ENCODE results near the gene GFI1B.
"Not testable (repeated sequence)": the region's sequence is repeated elsewhere in the genome, so short reads cannot be mapped to it uniquely, and the experiment has no call there.

The GFI1B gene

GRCh38 chr9:132991351-132992300 lies 13.1 kb downstream of the GFI1B start:
- no peak for DNase-seq

- DNase-seq, result no peak
Observed at GRCh38 chr9:132993511-132993939, 15.0 kb downstream of the GFI1B start.

GRCh38 chr9:132994410-132995120 lies 16.1 kb downstream of the GFI1B start:
- peak in 1 of 2 experiments; percentile 28 for DNase-seq

DNA sequence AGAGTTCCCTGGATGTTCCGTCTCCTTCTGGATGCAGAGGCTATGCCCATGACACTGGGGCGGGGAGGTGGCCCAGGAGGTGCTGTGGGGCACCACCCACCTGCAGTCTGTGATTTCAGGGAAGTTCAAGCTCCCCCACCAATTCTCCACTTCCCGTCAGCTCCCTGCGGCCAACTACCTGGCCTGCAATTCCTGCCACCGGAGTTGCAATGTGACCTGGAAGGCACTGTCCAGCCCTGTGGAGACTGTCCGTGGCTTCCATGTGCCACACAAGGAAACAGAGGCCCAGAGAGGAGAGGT lies 16.6 kb downstream of the GFI1B start:
- no peak for DNase-seq

DNA sequence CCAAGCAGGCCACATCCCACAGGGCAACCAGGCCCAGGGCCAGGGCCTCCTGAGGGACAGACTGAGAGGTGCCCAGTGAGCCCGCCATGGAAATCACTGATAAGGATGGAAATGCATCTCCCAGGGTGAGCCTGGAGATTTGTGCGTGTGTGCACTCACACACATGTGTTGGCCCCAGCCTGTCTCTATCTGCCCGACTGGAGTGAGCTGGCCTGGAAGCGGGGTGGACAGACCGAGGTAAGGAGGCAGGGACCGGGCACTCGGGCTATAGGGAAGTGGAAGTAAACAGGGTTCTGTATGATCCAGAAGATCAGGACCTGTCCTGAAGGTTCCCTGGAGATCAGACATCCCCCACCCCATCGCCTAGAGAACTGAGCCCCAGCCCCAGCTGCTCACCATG lies 17.4 kb downstream of the GFI1B start:
- DNase-seq, result no peak

- no peak for DNase-seq
Observed at GRCh38 chr9:132996526-132996925, 18.0 kb downstream of the GFI1B start.

- DNase-seq, result no peak
Observed at GRCh38 chr9:132997591-132997990, 19.1 kb downstream of the GFI1B start.

DNA sequence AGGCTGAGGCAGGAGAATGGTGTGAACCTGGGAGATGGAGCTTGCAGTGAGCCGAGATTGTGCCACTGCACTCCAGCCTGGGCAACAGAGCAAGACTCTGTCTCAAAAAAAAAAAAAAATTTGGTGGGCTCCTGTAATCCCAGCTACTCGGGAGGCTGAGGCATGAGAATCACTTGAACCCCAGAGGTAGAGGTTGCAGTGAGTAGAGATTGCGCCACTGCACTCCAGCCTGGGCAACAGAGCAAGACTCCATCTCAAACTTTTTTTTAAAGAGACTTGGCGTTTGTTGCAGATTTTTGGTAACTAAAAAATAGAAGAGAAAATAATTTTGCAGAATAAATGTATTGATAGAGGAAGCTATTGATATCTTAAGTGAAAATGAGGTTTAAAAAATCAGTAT lies 19.7 kb downstream of the GFI1B start:
- not testable (repeated sequence) for DNase-seq

GRCh38 chr9:132998831-132999635 lies 20.5 kb downstream of the GFI1B start:
- no peak for DNase-seq

DNA sequence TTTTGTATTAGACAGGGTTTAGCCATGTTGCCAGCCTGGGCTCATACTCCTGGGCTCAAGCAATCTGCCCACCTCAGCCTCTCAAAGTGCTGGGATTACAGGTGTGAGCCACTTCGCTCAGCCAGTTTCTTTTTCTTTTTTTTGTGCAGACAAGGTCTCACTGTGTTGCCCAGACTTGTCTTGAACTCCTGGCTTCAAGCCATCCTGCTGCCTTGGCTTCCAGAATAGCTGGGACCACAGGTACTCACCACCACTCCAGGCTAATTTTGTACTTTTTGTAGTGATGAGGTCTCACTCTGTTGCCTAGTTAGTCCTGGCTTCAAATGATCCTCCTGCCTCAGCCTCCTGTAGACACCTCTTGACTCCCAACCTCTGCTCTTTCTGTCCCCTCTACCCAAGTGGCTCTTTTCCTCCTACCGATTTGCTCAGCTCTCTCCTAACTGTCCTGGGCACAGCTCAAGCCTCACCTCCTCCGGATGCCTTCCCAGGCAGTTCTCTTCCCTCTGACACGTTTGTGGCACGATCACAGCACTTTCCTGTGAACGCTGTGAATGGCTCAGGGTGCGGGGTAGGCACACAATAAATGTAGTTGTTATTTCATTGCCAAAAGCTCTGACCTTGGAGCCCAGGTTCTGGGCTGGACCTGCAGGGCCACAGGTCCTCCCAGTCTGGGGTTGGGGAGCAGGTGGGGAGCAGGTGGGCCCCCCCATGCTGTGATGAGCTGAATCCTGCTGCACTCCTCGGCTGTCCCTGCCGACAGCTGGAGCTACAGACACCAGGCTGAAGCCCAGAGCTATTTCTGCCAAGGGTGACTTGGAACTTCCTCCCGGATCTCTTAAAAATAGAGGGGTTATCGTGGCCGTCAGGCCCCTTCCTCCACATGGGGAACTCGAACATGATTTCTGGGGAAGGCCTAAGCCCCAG lies 23.9 kb downstream of the GFI1B start:
- no peak for DNase-seq

DNA sequence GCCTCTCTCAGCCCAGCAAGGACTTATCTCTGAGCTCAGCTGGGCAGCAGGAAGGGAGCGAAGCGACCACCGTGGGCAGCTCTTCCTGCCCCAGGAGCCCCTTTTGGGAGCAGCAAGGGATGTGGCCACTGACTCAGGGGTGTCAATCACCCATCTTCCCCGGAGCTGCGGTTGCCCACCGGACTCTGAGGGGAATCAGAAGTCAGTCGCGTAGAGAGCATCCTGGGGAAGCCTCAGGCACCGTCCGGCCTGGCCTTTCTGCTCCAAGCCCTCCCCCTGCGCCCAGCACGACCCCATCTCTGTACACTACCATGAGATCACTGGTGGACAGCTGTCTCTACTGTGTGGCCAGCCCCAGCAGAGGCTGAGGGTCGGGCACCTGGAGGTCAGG lies 24.6 kb downstream of the GFI1B start:
- no peak for DNase-seq

- no peak for DNase-seq
Observed at GRCh38 chr9:133003671-133004090, 25.2 kb downstream of the GFI1B start.

DNA sequence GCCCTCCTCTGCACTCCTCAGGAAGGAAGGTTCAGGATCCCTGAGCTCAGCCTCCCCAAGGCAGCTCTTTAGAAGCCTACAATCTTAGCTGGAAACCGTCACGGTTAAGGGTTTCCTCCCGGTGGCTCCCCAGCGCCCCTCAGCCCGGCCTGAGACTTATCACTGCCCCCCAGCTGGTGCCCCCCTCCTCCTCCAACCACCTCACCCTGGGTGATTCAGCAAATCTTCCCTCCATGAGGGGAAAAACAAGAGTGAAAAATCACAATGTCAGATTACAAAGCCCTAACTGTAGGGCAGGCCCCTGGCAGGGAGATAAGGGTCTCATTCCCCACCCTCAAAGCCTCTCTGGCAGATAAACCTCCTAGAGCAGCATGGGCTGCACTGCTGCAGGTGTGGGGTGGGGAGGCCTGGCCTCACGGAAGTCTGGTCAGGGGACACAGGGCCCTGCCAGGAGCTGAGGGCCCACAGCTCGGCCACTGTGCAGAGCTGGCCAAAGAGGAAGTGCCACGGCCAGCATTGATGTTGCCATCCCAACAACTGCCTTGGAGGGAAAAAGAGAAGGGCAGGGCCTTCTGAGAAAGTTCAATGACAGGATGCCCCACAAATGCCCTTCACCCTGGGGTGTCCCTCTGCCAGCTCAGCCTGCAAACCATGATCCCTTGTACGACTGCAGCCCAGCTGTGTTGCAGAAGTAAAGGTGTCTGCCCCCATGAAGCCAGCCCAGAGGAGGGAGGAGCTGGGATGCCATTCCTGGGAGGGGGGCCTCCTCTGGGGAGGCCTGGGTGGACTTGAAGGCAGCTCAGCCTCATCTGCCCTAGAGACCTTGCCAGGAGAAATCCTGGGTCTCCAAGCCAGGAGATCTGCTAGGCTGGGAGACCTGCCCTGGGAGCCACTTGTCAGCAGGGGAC lies 25.9 kb downstream of the GFI1B start:
- no peak for DNase-seq

- DNase-seq, result no peak
Observed at GRCh38 chr9:133004999-133005760, 26.7 kb downstream of the GFI1B start.

GRCh38 chr9:133005957-133006356 lies 27.5 kb downstream of the GFI1B start:
- no peak for DNase-seq

DNA sequence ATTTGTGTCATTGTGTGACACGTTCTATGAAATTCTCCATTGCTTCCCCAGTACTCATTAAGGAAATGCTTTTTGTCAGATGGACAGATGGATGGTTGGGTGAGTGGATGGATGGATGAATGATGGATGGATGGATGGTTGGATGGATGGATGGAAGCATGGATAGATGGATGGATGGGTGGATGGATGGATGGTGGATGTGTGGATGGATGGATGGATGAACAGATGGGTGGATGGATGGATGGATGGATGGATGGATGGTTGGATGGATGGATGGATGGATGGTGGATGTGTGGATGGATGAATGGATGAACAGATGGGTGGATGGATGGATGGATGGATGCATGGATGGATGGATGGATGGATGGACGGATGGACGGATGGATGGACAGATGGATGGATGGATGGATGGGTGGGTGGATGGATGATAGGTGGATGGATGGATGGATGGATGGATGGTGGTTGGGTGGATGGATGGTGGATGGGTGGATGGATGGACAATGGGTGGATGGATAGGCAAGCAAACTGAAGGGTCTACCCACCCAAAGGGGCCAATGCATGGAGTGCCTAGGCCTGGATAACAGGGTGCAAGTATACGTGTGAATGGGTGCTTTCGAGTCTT lies 28.3 kb downstream of the GFI1B start:
- no peak for DNase-seq

DNA sequence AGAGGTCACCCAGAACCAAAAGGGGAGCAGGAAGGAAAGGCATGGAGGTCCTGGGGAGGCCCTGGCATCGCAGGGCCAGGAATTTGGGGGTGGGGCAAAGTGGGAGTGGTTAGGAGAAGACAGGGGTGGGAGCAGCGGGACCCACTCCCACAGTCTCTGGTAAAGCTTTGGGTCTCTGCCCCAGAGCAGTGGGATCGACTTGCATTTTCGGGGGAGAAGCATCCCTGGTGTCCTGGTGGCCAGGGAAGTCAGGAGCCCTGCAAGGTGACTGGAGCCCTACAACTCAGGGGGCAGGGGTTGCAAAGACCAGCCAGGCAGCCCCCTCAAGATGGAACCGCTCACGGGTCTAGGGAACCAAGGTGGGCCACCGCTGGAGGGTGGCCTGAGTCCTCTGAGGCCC lies 29.9 kb downstream of the GFI1B start:
- no peak for DNase-seq

DNA sequence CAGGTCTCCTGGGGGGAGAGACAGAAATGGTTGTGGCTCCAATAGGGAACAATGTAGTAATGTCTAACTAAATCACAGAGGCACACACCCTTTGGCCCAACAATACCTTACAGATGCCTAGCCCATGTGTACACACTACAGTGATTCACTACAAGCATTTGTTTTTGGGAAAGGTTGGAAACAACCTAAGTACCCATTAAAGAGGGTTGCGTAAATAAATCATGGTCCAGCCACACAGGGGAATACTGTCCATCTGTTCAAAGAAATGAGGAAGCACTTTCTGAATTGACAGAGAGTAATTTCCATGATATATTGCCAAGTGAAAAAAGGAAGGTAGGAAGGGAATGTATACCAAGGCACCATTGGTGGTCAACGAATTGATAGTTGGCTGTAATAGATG lies 30.3 kb downstream of the GFI1B start:
- no peak for DNase-seq

DNA sequence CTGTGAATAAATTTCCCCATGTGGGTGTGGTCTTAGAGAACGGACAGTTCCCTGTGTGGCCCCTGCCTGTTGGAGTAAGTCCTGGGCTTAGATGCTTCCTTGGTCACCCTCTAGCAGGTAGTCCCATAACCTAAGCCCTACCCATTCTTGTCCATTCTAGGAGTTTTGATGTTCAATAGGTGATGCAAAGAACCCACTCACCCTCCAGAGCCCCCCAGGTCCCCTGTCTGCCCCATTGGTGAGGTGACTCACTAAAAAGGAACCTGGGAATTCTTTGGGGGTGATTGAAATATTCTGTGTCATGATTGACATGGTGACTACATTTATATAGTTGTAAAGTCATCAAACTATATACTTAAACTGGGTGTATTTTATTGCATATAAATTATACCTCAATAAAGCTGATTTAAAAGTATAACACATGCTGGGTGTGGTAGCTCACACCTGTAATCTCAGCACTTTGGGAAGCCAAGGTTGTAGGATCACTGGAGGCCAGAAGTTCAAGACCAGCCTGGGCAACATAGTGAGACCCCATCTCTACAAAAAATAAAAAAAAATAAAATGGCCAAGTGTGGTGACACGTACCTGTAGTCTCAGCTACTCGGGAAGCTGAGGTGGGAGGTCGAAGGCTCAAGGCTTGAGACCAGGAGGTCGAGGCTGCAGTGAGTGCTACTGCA lies 31.6 kb downstream of the GFI1B start:
- DNase-seq, result no peak

All from activated T-cell treated with anti-CD3 and anti-CD28 coated beads, Interleukin-2, amount 50 U/mL, for 48 hours (primary cell).